CD4-positive, alpha-beta T cell treated with Interleukin-6 at 100 ng/mL for 8 hours (primary cell): ENCODE data around the gene SLC6A19.
"Not testable (repeated sequence)": the region's sequence is repeated elsewhere in the genome, so short reads cannot be mapped to it uniquely, and the experiment has no call there.

ENCODE experiments used
- DNase-seq: peaks from one replicate; pipeline ENCODE4 v3.0.0-alpha.2; 2020; ENCODE audit warnings: mixed read lengths, low spot score

SLC6A19 gene

DNA sequence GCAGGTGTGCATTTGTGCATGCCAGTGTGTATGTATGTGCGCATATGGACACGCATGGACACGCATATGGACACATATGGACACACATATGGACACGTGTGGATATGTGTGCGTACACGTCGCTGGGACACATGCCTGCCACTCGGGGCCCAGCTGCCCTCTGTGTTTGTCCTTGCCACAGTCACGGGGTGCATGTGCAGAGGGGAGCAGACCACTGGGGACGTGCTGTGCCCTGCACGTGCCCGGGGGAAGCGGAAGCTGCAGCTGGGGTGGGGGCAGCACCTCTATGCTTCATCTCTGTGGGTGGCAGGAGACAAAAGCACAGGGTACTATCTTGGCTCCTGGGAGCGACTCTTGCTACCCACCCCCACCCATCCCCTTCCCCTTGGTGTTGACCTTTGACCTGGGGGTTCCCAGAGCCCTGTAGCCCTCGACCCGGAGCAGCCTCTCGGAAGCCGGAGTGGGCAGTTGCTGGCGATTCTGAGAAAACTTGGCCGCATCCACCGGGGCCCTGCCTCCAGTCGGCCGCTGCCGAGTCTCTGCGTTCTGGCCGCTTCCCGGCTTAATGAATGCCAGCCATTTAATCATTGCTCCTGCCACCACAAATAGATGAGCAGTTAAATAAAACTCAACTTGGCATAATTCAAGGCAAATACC is 21.4 kb downstream of the SLC6A19 start:
- DNase-seq, result no peak

DNA sequence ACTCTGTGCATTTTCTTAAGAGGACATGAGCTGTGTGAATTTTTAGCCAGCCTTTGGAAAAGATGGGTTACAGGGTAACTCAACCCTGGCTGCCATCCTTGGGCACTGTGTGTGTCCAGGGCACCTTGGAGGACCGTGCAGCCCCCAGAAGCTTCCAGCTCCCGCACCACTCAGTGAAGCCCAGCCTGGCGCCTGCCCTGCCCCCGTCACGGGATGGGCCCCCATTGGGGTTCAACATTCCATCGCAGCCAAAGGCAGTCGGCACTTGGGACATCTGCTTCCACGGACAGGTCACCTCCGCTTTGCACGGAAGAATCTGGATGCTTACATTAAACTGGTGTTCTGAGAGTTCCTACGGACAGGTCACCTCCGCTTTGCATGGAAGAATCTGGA is 21.9 kb downstream of the SLC6A19 start:
- no peak for DNase-seq

DNA sequence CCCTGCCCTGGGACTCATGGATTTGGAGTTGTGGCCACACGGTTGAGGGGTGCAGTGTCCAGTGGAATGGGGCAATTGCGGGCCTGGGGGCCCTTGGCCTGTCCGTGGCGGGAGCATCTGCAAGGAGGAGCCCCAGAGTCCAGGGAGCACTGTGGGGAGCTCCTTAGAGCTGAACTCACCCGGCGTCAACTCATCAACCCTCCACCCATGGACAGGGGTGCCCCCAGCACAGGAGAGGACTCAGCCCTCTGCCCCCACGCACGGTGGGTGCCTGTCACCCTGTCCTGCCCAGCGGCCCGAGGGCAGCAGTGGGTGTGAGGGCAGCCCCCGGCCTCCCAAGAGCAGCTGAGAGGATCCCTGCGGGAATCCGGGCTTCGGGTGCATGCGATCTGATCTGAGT is 23.2 kb downstream of the SLC6A19 start:
- DNase-seq, result no peak

DNA sequence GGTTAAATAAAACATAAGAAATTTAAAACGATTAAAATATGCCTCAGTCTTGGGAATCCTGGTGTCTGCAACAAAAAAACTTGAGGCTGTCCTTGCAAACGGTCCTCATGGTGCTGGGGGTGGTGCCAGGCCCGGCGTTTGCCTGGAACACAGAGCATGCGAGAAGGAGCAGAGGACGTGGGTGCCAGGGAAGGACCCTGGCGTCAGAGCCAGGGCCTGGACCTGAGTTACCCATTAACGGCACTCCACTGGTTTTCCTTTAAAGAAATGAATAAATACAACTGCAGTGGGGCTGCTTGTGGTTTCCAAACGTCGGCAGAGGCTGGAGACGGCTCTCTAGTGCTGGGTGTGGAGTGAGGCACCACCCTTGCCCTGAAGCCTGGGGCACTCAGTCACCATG is 23.7 kb downstream of the SLC6A19 start, which contains the start of gene SLC6A18:
Gene SLC6A18 (plus strand): TSS at position 301 of the 400 bp plus-strand sequence. CDS start 97 bp downstream, at position 398.
- no peak for DNase-seq

DNA sequence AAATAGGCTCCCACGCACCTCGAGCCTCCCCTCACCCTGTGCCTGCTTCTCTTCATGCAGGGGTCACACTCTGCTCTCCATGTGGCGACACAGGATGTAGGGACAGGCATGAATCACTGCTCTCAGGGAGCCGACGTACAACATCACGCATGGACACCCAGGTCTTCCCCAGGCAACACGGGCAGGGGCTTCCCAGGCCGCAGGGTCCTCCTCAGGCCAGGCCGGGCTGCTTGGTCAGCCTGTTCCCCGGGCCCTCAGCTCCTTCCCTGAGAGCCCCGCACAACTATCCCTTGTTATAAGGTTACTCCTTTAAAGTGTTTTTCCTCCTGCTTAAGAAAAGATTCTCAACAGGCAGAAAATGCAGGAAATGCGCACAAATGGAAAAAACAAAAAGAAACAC is 24.8 kb downstream of the SLC6A19 start:
- no peak for DNase-seq

DNA sequence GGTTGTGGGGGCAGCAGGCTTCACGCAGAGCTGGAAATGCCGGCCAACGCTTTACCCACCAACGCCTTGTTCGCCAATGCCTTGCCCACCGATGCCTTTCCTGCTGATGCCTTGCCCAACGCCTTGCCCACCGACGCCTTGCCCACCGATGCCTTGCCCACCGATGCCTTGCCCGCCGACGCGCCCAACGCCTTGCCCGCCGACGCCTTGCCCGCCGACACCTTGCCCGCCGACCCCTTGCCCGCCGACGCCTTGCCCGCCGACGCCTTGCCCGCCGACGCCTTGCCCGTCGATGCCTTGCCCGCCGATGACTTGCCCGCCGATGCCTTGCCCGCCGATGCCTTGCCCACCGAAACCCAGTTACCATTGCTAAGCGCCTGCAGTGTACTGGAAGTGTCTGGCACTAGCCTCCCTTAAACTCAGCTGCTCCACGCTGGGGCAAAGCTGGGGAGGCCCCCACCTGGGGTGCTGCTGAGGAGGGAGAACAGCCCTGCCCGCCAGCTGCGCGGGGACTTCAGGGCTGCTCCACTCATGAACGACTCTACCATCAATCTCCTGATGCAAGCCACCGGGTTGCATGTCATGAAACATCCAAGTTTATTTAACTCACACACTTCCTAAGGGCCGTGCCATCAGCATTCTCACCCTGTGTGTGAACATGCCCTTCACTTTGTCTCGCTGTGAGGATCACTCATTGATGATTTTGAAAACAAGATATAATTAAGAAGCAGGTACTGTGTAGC is 25.6 kb downstream of the SLC6A19 start:
- DNase-seq, result no peak

DNA sequence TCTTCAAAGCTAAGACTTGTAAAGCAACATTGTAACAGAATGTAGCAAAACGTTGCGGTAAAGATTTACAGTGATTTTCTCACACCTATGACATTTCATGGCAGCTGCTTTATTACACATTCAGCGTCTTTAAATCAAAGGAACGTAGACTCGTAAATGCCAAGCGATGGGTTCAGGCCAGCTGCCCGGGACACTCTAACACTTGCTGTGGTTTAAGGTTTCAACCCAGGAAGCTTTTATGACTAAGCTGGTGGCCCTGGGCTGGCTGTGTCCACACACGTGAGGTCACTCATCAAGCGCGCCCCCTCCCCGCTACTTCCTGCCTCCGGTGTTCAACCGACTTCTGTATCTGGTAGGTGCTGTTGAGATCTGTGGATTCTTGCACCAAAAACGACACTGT is 26.3 kb downstream of the SLC6A19 start:
- DNase-seq, result no peak

DNA sequence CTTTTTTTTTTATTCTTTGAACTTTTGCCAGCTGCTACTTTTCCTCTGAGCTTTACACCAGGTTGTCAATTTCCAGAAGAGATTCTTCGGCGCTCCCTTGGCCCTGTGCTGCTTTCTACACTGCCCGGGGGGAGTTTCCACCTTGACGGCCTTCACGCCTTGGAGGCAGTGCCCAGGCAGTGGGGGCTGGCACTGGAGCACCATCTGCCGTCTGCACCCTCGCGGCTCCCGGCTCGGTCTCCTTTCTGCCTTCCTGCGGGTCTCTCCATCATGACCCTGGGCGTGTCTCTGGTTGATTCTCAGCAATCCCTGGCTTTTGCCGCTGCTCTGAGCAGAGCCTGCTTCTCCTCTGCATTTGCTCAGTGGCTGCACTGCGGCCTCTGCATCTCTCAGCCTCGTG is 26.7 kb downstream of the SLC6A19 start:
- DNase-seq, result no peak

DNA sequence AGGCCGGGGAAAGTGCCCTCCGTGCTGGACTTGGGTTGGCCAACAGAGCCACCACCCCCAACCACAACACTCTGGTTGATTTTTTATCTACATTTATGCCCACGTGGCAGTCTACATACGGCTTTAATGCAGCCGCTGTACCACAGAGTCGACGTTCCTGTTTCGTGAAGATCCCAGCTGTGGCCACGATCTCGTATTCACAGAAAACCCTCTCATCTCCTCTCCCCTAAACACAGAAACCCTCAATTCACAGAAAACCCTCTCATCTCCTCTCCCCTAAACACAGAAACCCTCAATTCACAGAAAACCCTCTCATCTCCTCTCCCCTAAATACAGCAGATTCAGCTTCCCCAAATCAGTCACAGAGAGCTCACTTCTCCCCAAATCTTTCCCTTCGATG is 27.6 kb downstream of the SLC6A19 start:
- DNase-seq, result not testable (repeated sequence)

DNA sequence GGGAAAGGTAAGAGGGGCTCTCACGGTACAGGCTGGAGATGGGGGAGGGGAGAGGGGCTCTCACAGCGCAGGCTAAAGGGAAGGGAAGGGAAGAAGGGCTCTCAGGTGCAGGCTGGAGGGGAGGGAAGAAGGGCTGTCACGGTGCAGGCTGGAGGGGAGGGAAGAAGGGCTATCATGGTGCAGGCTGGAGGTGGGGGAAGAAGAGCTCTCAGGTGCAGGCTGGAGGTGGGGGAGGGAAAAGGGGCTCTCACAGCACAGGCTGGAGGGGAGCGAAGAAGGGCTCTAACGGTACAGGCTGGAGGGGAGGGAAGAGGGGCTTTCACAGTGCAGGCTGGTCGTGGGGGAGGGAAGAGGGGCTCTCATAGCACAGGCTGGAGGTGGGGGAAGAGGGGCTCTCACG is 28.4 kb downstream of the SLC6A19 start:
- no peak for DNase-seq

DNA sequence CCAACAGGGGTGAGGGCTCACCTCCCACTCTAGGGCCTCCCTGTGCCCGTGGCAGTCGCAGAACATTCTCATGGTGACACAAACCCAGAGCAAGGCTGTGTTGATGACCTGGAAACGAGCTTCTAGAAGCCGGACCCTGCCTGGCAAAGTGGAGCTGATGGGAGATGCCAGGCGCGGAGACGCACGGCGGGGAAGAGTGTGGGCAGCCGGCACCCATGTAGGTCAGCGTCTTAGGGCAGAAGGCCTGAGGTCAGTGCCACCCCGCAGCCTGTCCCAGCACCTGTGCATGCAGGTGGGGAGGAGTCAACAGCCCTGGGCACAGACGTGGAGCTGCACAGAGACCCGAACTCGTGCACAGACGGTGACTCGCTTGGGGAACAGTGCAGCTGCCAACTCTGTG is 29.2 kb downstream of the SLC6A19 start:
- no peak for DNase-seq

DNA sequence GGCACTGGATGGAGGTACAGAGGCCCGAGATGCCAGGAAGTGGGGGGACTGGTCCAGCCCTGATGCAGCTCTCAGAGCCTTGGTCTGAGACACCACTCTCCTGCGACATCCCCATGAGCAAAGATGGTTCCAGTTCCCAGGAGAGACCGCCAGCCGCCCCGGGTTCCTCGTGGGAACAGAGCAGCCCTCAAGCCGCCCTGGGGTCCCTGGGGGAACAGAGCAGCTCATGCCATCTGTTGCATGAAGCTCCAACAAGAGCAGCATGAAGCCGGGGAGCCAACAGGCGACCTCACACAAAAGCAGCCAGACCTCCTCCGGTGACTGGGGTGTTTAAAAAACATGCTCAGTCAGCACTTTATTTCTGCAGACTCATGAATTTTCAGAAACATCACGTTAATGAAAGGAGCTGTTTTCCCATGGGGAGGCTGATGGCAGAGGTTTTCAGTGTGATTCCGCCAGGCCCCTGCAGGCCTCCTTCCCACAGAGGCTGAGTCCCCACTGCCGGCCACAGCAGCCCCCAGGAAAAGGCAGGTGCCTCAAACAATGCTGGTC is 30.0 kb downstream of the SLC6A19 start:
- no peak for DNase-seq

DNA sequence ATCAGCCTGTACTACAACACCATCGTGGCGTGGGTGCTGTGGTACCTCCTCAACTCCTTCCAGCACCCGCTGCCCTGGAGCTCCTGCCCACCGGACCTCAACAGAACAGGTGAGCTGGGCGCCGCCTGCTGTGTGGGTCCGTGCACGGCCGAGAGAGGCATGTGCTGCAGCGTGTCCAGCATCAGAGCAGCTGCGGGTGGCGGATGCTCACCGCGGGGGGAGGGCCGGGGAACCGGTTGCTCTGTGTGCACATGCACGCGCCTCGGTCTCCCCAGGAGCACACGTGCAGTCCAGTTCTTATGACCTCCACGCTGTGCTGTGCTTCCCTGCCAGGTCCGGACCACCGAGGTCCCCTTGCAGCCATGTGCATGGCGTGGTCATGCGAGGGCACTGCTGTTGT is 31.4 kb downstream of the SLC6A19 start:
- DNase-seq, result no peak

DNA sequence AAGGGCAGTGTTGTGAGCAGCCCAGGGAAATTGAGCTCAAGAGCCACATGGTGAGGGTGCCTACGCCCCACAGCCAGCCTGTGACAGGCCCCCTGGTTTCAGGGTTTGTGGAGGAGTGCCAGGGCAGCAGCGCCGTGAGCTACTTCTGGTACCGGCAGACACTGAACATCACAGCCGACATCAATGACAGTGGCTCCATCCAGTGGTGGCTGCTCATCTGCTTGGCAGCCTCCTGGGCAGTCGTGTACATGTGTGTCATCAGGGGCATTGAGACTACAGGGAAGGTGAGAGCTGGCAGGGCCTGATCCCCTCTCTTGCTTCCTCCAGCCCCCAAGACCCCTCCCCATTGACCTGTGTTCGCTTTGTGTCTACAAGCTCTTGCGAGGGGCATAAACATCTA is 34.0 kb downstream of the SLC6A19 start:
- DNase-seq, result no peak

DNA sequence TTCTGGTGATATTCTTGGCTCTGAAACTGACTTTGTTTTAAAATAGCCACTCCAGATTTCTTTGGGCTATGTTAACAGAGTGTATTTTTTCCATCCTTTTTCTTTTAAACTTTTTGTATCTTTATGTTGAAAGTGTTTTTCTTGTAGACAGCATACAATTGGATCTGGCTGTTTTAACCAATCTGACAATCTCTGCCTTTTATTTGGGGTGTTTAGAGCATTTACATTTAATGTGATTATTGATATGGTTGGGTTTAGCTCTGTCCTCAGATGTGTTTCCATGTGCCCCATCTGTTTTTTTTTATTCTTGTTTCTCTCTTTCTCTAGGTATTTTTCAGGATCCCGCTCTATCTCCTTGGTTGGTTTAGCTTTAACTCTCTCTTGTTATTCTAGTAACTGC is 34.4 kb downstream of the SLC6A19 start:
- no peak for DNase-seq

DNA sequence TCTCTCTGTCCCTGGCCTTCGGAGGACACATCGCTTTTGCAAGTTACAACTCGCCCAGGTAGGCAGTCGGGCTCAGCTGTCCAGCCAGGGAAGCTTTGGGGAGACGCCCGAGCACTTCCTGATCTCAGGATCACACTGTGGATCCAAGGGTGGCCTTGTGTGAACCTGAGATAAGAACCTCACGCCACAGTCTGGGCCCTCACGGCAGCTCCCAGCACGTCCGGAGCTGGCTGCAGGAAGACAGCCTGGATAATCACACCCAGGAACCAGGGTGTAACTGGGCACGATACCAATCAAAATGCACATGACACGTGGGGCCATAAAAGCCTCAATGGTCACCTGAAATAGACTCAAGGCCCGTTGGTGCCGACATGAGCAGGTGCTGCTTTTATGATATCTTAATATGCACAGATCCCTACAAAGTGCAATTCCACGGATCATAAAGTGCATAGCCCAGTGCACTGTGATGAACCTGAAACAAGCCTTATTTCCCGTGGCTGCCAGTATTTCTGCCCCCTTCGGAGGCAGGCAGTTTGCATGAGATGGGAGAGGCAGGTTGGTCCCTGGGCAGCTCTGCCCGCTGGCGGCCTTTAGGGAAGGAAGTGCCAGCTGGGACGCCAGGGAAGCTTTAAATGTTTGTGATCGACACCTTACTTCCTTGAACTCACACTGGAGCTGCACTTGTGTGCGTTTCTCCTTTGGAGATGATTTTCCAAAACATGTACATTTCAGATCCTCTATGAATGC is 38.3 kb downstream of the SLC6A19 start:
- no peak for DNase-seq

DNA sequence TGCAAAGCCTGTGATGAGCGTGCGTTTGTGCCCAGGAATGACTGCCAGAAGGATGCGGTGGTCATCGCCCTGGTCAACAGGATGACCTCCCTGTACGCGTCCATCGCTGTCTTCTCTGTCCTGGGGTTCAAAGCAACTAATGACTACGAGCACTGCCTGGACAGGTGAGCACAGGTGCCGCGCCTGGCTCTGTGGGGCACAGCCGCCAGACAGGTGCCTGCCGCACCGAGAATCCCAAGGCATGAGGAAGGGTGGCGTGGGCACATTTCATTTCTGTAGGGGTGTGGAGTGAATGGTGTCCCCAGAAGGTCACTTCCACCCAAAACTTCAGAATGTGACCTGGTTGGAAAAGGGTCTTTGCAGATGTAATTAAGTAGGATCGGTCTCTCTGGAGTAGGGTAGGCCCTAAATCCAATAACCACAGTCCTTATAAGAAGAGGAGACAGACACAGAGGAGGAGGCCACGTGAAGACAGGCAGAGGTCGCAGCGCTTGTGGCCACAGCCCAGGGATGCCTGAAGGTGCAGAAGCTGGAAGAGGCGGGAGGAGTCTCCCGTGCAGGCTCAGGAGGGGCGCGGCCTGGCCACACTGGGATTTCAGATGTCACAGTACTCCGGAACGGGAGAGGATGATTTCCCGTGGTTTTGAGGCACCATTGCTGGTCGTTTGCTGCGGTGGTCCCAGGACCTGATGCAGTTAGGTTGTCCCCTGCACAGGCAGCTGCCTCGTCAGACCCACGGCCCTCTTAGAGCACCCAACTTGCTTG is 39.3 kb downstream of the SLC6A19 start:
- DNase-seq, result no peak

DNA sequence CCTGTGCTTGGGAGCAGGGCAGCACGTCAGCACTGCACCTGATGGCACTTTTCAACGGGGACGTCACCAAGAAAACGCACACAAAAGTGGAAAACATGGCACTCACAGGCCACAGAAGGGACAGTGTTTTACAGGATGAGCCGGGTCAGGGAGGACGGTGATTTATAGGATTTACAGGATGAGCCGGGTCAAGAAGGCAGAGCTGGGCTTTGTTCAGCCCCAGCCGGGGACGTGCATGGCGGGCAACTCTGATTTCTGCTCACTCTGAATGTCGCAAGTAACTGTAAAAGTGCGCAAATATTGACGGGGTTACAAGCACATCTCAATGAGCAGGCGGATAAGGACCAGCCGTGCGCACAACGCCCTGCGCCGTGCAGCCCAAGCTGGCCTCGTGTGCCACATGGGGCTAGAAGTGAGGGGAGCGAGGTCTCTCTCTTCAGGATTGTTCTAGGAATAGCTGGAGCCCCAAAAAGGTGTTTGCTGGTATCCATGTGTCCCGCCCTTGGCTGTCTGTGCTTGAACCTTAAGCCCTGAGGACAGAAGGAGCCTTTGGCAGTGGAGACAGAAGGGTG is 40.2 kb downstream of the SLC6A19 start:
- DNase-seq, result no peak

DNA sequence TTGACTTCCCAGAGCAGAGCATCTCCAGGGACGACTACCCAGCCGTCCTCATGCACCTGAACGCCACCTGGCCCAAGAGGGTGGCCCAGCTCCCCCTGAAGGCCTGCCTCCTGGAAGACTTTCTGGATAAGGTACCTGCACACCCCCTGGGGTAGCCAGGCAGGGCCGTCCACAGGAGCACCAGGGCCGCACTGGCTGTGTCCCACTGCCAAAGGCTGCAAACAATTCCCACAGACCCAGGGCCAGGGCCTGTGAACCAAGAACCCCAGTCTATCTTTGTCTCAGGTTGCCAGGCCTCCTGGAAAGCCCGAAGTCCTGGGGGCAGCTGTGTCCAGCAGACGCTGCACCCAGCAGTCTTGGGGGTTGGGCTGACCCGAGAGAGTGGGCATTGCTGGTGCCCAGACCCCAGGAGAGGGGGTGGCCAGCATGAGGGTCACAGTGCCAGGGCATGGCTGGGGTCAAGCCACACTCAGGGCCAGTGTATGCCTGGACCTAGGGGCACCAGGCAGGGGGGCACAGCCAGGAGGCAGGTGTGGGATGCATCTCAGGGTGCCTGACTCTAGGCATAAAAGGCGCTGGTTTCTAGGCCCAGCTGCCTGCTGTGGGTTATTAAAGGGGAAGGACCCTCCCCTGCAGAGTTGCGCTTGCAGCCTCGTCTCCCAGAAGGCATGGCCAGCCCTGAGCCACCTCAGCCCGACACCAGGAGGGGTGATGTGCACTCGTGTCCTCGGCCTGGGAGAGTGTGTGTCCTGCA is 41.5 kb downstream of the SLC6A19 start:
- DNase-seq, result no peak

DNA sequence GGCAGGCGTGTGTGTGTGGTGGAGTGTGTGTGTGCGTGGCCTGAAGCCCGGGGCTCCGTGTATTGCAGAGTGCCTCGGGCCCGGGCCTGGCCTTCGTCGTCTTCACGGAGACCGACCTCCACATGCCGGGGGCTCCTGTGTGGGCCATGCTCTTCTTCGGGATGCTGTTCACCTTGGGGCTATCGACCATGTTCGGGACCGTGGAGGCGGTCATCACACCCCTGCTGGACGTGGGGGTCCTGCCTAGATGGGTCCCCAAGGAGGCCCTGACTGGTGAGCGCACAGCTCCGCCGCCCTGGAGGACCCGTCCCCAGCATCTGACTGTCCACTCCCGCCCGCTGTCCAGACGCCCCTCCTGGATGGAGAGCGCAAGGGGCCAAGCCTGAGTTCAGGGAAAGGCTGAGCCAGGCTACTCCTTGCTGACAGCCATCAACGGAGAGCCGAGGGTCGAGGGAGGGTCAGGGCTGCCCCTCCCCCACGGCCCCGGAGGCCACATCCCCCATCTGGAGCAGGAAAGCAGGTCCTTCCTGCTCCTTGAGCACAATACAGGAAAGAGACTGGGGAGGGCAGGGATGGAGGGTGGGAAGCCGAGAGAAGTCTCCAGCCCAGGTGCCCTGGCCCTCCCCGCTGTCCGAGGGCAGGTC is 42.2 kb downstream of the SLC6A19 start:
- no peak for DNase-seq
